ENCODE results near the gene CPT2.

CPT2 gene

GRCh38 chr1:53250325-53250724 is 53.7 kb downstream of the CPT2 start:
- H3K27me3 ChIP-seq (ENCODE audit: low read depth) = no peaks in the 10 kb centered on the region
- DNase-seq (ENCODE audit: low spot score in 2 of 2) = no peak
- in situ Hi-C loops (cut with MboI; ENCODE audit: low sequenced_read_pairs) = no loop called here
- H3K4me3 ChIP-seq = no peak overlapping the region
- H3K4me1 ChIP-seq = no peaks in the 10 kb centered on the region
- no peaks in the 10 kb centered on the region for H3K9me3 ChIP-seq
- H3K36me3 ChIP-seq (replicated peaks) = peaks cover 61% of the 10 kb centered on the region

- Histone ChIP-seq H3K36me3 (replicated peaks) (peaks cover 76% of the 10 kb centered on the region), H3K4me3 (no peak overlapping the region), H3K27me3 (ENCODE audit: low read depth) (no peaks in the 10 kb centered on the region), H3K4me1 (no peaks in the 10 kb centered on the region), H3K9me3 (no peaks in the 10 kb centered on the region)
- no peak for DNase-seq (ENCODE audit: low spot score in 2 of 2)
- in situ Hi-C loops (cut with MboI; ENCODE audit: low sequenced_read_pairs) = no loop called here
These were observed 57.5 kb downstream of the CPT2 start for GRCh38 chr1:53254011-53254640.

- Histone ChIP-seq H3K36me3 (replicated peaks) (peaks cover 79% of the 10 kb centered on the region), H3K4me3 (no peak overlapping the region), H3K27me3 (ENCODE audit: low read depth) (no peaks in the 10 kb centered on the region), H3K9me3 (no peaks in the 10 kb centered on the region), H3K4me1 (no peaks in the 10 kb centered on the region)
- DNase-seq (ENCODE audit: low spot score in 2 of 2) = no peak
- in situ Hi-C loops (cut with MboI; ENCODE audit: low sequenced_read_pairs) = no loop called here
These were observed 58.4 kb downstream of the CPT2 start for GRCh38 chr1:53255031-53255430.

- H3K36me3 ChIP-seq (replicated peaks) = peaks cover 80% of the 10 kb centered on the region
- in situ Hi-C loops (cut with MboI; ENCODE audit: low sequenced_read_pairs) = no loop called here
These were observed 60.2 kb downstream of the CPT2 start for GRCh38 chr1:53256511-53257453.

GRCh38 chr1:53257454-53258081 is 60.9 kb downstream of the CPT2 start:
- in situ Hi-C loops (cut with MboI; ENCODE audit: low sequenced_read_pairs) = no loop called here
- DNase-seq (ENCODE audit: low spot score in 2 of 2) = no peak
- no peak overlapping the region for H3K4me3 ChIP-seq
- H3K27me3 ChIP-seq (ENCODE audit: low read depth) = no peaks in the 10 kb centered on the region
- H3K4me1 ChIP-seq = no peaks in the 10 kb centered on the region
- H3K36me3 ChIP-seq (replicated peaks) = peaks cover 87% of the 10 kb centered on the region
- no peaks in the 10 kb centered on the region for H3K9me3 ChIP-seq

More at GRCh38 chr1:53256511-53257453, 60.2 kb downstream of the CPT2 start:
- no peaks in the 10 kb centered on the region for H3K4me1 ChIP-seq
- no peak overlapping the region for H3K4me3 ChIP-seq
- no peaks in the 10 kb centered on the region for H3K27me3 ChIP-seq (ENCODE audit: low read depth)
- DNase-seq (ENCODE audit: low spot score in 2 of 2) = no peak
- H3K9me3 ChIP-seq = no peaks in the 10 kb centered on the region

- no peaks in the 10 kb centered on the region for H3K27me3 ChIP-seq (ENCODE audit: low read depth)
- H3K36me3 ChIP-seq (replicated peaks) = peaks cover 93% of the 10 kb centered on the region
- H3K4me3 ChIP-seq = no peak overlapping the region
- in situ Hi-C loops (cut with MboI; ENCODE audit: low sequenced_read_pairs) = no loop called here
- no peaks in the 10 kb centered on the region for H3K4me1 ChIP-seq
- no peak for DNase-seq (ENCODE audit: low spot score in 2 of 2)
- no peaks in the 10 kb centered on the region for H3K9me3 ChIP-seq
These were observed 61.6 kb downstream of the CPT2 start for GRCh38 chr1:53258216-53258615.

- no peaks in the 10 kb centered on the region for H3K4me1 ChIP-seq
- peaks cover 95% of the 10 kb centered on the region for H3K36me3 ChIP-seq (replicated peaks)
- no peak overlapping the region for H3K4me3 ChIP-seq
- in situ Hi-C loops (cut with MboI; ENCODE audit: low sequenced_read_pairs) = no loop called here
- no peaks in the 10 kb centered on the region for H3K9me3 ChIP-seq
- no peak for DNase-seq (ENCODE audit: low spot score in 2 of 2)
- no peaks in the 10 kb centered on the region for H3K27me3 ChIP-seq (ENCODE audit: low read depth)
These were observed 63.3 kb downstream of the CPT2 start for GRCh38 chr1:53259932-53260331.

GRCh38 chr1:53260631-53261247 is 64.1 kb downstream of the CPT2 start:
- no peak for DNase-seq (ENCODE audit: low spot score in 2 of 2)
- H3K36me3 ChIP-seq (replicated peaks) = peaks cover 93% of the 10 kb centered on the region
- H3K4me1 ChIP-seq = no peaks in the 10 kb centered on the region
- no peaks in the 10 kb centered on the region for H3K27me3 ChIP-seq (ENCODE audit: low read depth)
- in situ Hi-C loops (cut with MboI; ENCODE audit: low sequenced_read_pairs) = no loop called here
- H3K9me3 ChIP-seq = no peaks in the 10 kb centered on the region
- no peak overlapping the region for H3K4me3 ChIP-seq

- in situ Hi-C loops (cut with MboI; ENCODE audit: low sequenced_read_pairs) = no loop called here
- H3K27me3 ChIP-seq (ENCODE audit: low read depth) = no peaks in the 10 kb centered on the region
- no peak overlapping the region for H3K4me3 ChIP-seq
- DNase-seq (ENCODE audit: low spot score in 2 of 2) = no peak
- peaks cover 93% of the 10 kb centered on the region for H3K36me3 ChIP-seq (replicated peaks)
- H3K9me3 ChIP-seq = no peaks in the 10 kb centered on the region
- H3K4me1 ChIP-seq = no peaks in the 10 kb centered on the region
These were observed 65.4 kb downstream of the CPT2 start for GRCh38 chr1:53262000-53262399.

Measured in HAP-1 (cell line).